Liver (tissue), 9 donors: ENCODE measurements around the gene CEP83. TPM values are rescaled to one million over a fixed set of nuclear protein-coding genes. Genes with fewer than 3 reads are reported as not detected.

Source experiments
- DNase-seq: peaks from one replicate; pipeline ENCODE4 v3.0.0-alpha.2; 2017; ENCODE audit warnings: low spot score
- H3K27ac ChIP-seq, 2 donors: one replicate each; pipeline ENCODE4 v1.7.0; 2013; ENCODE audit warnings: inconsistent platforms in 2 of 2, low read length in 2 of 2, control low read depth in 1 of 2, low read depth in 1 of 2, mild to moderate bottlenecking in 1 of 2
- H3K27me3 ChIP-seq, 4 donors: one replicate each; pipeline versions ENCODE4 v1.6.1 to v1.7.0; 2013; ENCODE audit warnings: low read length in 3 of 4, inconsistent platforms in 1 of 4, mild to moderate bottlenecking in 1 of 4, moderate library complexity in 1 of 4; ENCODE audit not compliant: control insufficient read depth in 4 of 4, insufficient read depth in 4 of 4
- H3K36me3 ChIP-seq, 4 donors: one replicate each; pipeline versions ENCODE4 v1.6.1 to v1.7.0; 2013; ENCODE audit warnings: low read length in 3 of 4, mild to moderate bottlenecking in 3 of 4, low read depth in 1 of 4, moderate library complexity in 1 of 4; ENCODE audit not compliant: control insufficient read depth in 4 of 4, insufficient read depth in 3 of 4
- H3K4me1 ChIP-seq, 4 donors: one replicate each; pipeline versions ENCODE4 v1.6.1 to v1.7.0; 2013; ENCODE audit warnings: low read length in 3 of 4, mild to moderate bottlenecking in 3 of 4, moderate library complexity in 1 of 4; ENCODE audit not compliant: control insufficient read depth in 4 of 4, insufficient read depth in 4 of 4
- H3K4me3 ChIP-seq, 3 donors: one replicate each; pipeline versions ENCODE4 v1.6.1 to v1.7.0; 2013; ENCODE audit warnings: low read length in 3 of 3, control low read depth in 1 of 3, low read depth in 1 of 3, mild to moderate bottlenecking in 1 of 3
- H3K9ac ChIP-seq, 2 donors: one replicate each; pipeline ENCODE4 v1.7.0; 2013; ENCODE audit warnings: low read length in 2 of 2, mild to moderate bottlenecking in 2 of 2, moderate library complexity in 2 of 2, control low read depth in 1 of 2, low read depth in 1 of 2
- H3K9me3 ChIP-seq, 4 donors: one replicate each; pipeline versions ENCODE4 v1.6.1 to v1.7.0; 2013; ENCODE audit warnings: low read length in 3 of 4; ENCODE audit not compliant: control insufficient read depth in 4 of 4
- EGR1 ChIP-seq, 2 donors: IDR thresholded peaks; 2 replicates each; pipeline ENCODE4 v1.6.1; 2016 to 2018; ENCODE audit warnings: antibody characterized with exemption in 2 of 2, low read depth in 2 of 2
- FOXA1 ChIP-seq: IDR thresholded peaks from 2 replicates; pipeline ENCODE4 v1.6.1; 2016; ENCODE audit warnings: antibody characterized with exemption
- FOXA2 ChIP-seq: IDR thresholded peaks from 2 replicates; pipeline ENCODE4 v1.6.1; 2016; ENCODE audit warnings: antibody characterized with exemption
- GABPA ChIP-seq, 2 donors: IDR thresholded peaks in 1 of 2; conservative IDR thresholded peaks in 1 of 2; 2 replicates each; pipeline ENCODE4 v1.6.1; 2016; ENCODE audit warnings: antibody characterized with exemption in 2 of 2, mild to moderate bottlenecking in 1 of 2, moderate library complexity in 1 of 2
- HNF4A ChIP-seq, 2 donors: conservative IDR thresholded peaks; 2 replicates each; pipeline ENCODE4 v1.6.1; 2016; ENCODE audit warnings: antibody characterized with exemption in 2 of 2, mild to moderate bottlenecking in 2 of 2
- HNF4G ChIP-seq: IDR thresholded peaks from 2 replicates; pipeline ENCODE4 v1.6.1; 2016; ENCODE audit warnings: antibody characterized with exemption
- JUND ChIP-seq, 2 donors: IDR thresholded peaks; 2 replicates each; pipeline ENCODE4 v1.6.1; 2016; ENCODE audit warnings: antibody characterized with exemption in 2 of 2
- RAD21 ChIP-seq, 2 donors: IDR thresholded peaks; 2 replicates each; pipeline ENCODE4 v1.6.1; 2016; ENCODE audit warnings: antibody characterized with exemption in 2 of 2, mild to moderate bottlenecking in 2 of 2
- RXRA ChIP-seq, 2 donors: IDR thresholded peaks; 2 replicates each; pipeline ENCODE4 v1.6.1; 2017 to 2018; ENCODE audit warnings: antibody characterized with exemption in 2 of 2, mild to moderate bottlenecking in 1 of 2
- SP1 ChIP-seq: IDR thresholded peaks from 2 replicates; pipeline ENCODE4 v1.6.1; 2018; ENCODE audit warnings: antibody characterized with exemption, mild to moderate bottlenecking
- TAF1 ChIP-seq: conservative IDR thresholded peaks from 2 replicates; pipeline ENCODE4 v1.6.1; 2016; ENCODE audit warnings: antibody characterized with exemption, mild to moderate bottlenecking
- WGBS: extraction: QIAGEN DNeasy Blood & Tissue Kit; methylation state at CpG from one replicate; pipeline ENCODE4 v1.1.7; 2013; 5-methylcytosine and 5-hydroxymethylcytosine counted together
- polyA plus RNA-seq, 2 donors: library from polyadenylated mRNA; stranded (reverse) in 1 of 2; unstranded in 1 of 2; fragments of 200-250 nt in 1 of 2; fragments of >200 nt in 1 of 2; fragmentation: Nextera tagmentation in 1 of 2; extraction: Ambion mirVana in 1 of 2; gene quantifications; one replicate each; pipeline versions ENCODE4 v1.2.1 to v1.2.3, GENCODE V29; 2013 to 2015
- total RNA-seq, 2 donors: library from RNA; depleted of rRNA; stranded (reverse); fragments of >200 nt; gene quantifications; one replicate each; pipeline ENCODE4 v1.2.3, GENCODE V29; 2014
- TF ChIP-seq, protein P1 (sequence below): fragments of 150-350 bp; IDR thresholded peaks from 2 replicates; pipeline ENCODE4 v1.5.1; 2017; ENCODE audit warnings: improper control_type of control experiment, low read depth, low read length; ENCODE audit not compliant: missing input control
- TF ChIP-seq, protein P2 (sequence below): IDR thresholded peaks from 2 replicates; pipeline ENCODE4 v1.6.1; 2016; ENCODE audit warnings: antibody characterized with exemption
- TF ChIP-seq, protein P3 (sequence below): IDR thresholded peaks from 2 replicates; pipeline ENCODE4 v1.6.1; 2016; ENCODE audit warnings: antibody characterized with exemption
- TF ChIP-seq, protein P4 (sequence below): IDR thresholded peaks from 2 replicates; pipeline ENCODE4 v1.6.1; 2016; ENCODE audit warnings: antibody characterized with exemption
- TF ChIP-seq, protein P5 (sequence below): IDR thresholded peaks from 2 replicates; pipeline ENCODE4 v1.6.1; 2016; ENCODE audit warnings: antibody characterized with exemption, mild to moderate bottlenecking
- donor health status: healthy.
- donor health status: healthy.
- donor health status: healthy.
- donor health status: healthy.
- donor health status: healthy.

The CEP83 gene
- total and polyA plus RNA-seq, 4 donors, result 1.9 to 8.4 (median 5.2) TPM

DNA sequence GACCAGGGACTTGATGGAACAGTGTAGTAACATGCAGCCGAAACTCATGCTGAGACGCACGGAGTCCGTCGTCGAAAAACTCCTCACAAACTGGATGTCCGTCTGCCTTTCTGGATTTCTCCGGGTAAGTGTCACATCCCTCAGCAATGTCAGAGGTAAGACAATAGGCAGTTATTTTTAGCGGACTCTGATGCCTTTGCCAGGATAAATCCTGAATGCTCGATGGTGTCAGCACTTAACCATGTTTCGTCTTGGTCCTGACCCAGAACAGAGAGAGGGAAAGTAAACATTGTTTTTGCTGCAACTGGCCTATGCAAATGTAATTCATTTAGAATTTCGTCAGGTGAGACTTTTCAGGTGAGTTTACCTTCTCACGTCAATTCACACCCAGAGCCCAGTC, 198.9 kb downstream of the CEP83 start:
- DNase-seq, result no peak

DNA sequence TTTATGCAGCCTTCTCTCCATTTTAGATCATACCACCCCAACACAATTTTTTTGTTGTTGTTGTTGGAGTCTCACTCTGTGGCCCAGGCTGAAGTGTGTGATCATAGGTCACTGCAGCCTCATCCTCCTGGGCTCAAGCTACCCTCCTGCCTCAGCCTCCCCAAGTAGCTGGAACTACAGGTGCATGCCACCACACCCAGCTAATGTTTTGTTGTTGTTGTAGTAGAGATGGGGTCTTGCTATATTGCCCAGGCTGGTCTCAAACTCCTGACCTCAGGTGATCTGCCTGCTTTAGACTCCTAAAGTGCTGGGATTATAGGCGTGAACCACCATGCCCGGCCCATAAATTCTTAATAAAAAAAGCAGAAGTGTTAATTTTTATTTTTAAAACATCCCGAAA, 199.7 kb downstream of the CEP83 start:
- Histone ChIP-seq H3K9ac (no peak overlapping the region), H3K27ac (no peak overlapping the region), H3K27me3 (no peaks in the 10 kb centered on the region), H3K9me3 (no peaks in the 10 kb centered on the region), H3K36me3 (no peaks in the 10 kb centered on the region), H3K4me3 (no peak overlapping the region), H3K4me1 (peaks cover 0 to 6% (median 3%) of the 10 kb centered on the region in 4 donors)
- 91% methylated on average over 3 of the region's 3 CpGs for WGBS
- DNase-seq, result no peak
- TF ChIP-seq, protein P1, sequence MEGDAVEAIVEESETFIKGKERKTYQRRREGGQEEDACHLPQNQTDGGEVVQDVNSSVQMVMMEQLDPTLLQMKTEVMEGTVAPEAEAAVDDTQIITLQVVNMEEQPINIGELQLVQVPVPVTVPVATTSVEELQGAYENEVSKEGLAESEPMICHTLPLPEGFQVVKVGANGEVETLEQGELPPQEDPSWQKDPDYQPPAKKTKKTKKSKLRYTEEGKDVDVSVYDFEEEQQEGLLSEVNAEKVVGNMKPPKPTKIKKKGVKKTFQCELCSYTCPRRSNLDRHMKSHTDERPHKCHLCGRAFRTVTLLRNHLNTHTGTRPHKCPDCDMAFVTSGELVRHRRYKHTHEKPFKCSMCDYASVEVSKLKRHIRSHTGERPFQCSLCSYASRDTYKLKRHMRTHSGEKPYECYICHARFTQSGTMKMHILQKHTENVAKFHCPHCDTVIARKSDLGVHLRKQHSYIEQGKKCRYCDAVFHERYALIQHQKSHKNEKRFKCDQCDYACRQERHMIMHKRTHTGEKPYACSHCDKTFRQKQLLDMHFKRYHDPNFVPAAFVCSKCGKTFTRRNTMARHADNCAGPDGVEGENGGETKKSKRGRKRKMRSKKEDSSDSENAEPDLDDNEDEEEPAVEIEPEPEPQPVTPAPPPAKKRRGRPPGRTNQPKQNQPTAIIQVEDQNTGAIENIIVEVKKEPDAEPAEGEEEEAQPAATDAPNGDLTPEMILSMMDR, result no peak
- TF ChIP-seq RXRA (IDR thresholded peaks at IDR 0.05), result no peak
- TF ChIP-seq, protein P2, sequence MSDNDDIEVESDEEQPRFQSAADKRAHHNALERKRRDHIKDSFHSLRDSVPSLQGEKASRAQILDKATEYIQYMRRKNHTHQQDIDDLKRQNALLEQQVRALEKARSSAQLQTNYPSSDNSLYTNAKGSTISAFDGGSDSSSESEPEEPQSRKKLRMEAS, result no peak
- no peak for TF ChIP-seq SP1
- TF ChIP-seq HNF4A (conservative IDR thresholded peaks at IDR 0.05), result no peak
- no peak for TF ChIP-seq HNF4G
- TF ChIP-seq, protein P3, sequence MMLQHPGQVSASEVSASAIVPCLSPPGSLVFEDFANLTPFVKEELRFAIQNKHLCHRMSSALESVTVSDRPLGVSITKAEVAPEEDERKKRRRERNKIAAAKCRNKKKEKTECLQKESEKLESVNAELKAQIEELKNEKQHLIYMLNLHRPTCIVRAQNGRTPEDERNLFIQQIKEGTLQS, result no peak
- no peak for TF ChIP-seq FOXA2
- TF ChIP-seq JUND (IDR thresholded peaks at IDR 0.05), result no peak
- no peak for TF ChIP-seq RAD21 (IDR thresholded peaks at IDR 0.05)

More for the DNA sequence above, 198.9 kb downstream of the CEP83 start:
- no peak overlapping the region for H3K4me3 ChIP-seq
- H3K9me3 ChIP-seq, result no peaks in the 10 kb centered on the region
- H3K9ac ChIP-seq, result no peak overlapping the region
- 95% methylated on average over 13 of the region's 13 CpGs for WGBS
- no peaks in the 10 kb centered on the region for H3K27me3 ChIP-seq
- H3K36me3 ChIP-seq, result no peaks in the 10 kb centered on the region
- TF ChIP-seq EGR1 (IDR thresholded peaks at IDR 0.05; ENCODE audit: low read depth in 2 of 2), result no peak
- TF ChIP-seq GABPA (IDR thresholded peaks at IDR 0.05 in 1 of 2, conservative IDR thresholded peaks at IDR 0.05 in 1 of 2), result no peak
- TF ChIP-seq, protein P1, result no peak
- TF ChIP-seq SP1, result no peak
- no peak for TF ChIP-seq RAD21 (IDR thresholded peaks at IDR 0.05)
- TF ChIP-seq, protein P3, result no peak
- TF ChIP-seq HNF4A (conservative IDR thresholded peaks at IDR 0.05), result no peak
- no peak for TF ChIP-seq RXRA (IDR thresholded peaks at IDR 0.05)
- TF ChIP-seq FOXA2, result no peak
- TF ChIP-seq FOXA1, result no peak
- TF ChIP-seq TAF1, result no peak
- TF ChIP-seq, protein P4, sequence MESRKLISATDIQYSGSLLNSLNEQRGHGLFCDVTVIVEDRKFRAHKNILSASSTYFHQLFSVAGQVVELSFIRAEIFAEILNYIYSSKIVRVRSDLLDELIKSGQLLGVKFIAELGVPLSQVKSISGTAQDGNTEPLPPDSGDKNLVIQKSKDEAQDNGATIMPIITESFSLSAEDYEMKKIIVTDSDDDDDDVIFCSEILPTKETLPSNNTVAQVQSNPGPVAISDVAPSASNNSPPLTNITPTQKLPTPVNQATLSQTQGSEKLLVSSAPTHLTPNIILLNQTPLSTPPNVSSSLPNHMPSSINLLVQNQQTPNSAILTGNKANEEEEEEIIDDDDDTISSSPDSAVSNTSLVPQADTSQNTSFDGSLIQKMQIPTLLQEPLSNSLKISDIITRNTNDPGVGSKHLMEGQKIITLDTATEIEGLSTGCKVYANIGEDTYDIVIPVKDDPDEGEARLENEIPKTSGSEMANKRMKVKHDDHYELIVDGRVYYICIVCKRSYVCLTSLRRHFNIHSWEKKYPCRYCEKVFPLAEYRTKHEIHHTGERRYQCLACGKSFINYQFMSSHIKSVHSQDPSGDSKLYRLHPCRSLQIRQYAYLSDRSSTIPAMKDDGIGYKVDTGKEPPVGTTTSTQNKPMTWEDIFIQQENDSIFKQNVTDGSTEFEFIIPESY, result no peak
- TF ChIP-seq HNF4G, result no peak
- TF ChIP-seq, protein P5, sequence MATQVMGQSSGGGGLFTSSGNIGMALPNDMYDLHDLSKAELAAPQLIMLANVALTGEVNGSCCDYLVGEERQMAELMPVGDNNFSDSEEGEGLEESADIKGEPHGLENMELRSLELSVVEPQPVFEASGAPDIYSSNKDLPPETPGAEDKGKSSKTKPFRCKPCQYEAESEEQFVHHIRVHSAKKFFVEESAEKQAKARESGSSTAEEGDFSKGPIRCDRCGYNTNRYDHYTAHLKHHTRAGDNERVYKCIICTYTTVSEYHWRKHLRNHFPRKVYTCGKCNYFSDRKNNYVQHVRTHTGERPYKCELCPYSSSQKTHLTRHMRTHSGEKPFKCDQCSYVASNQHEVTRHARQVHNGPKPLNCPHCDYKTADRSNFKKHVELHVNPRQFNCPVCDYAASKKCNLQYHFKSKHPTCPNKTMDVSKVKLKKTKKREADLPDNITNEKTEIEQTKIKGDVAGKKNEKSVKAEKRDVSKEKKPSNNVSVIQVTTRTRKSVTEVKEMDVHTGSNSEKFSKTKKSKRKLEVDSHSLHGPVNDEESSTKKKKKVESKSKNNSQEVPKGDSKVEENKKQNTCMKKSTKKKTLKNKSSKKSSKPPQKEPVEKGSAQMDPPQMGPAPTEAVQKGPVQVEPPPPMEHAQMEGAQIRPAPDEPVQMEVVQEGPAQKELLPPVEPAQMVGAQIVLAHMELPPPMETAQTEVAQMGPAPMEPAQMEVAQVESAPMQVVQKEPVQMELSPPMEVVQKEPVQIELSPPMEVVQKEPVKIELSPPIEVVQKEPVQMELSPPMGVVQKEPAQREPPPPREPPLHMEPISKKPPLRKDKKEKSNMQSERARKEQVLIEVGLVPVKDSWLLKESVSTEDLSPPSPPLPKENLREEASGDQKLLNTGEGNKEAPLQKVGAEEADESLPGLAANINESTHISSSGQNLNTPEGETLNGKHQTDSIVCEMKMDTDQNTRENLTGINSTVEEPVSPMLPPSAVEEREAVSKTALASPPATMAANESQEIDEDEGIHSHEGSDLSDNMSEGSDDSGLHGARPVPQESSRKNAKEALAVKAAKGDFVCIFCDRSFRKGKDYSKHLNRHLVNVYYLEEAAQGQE, result no peak
- peaks cover 0 to under 1% (median 0%) of the 10 kb centered on the region in 4 donors for H3K4me1 ChIP-seq
- H3K27ac ChIP-seq, result no peak overlapping the region
